GM21825 (cell line): Measurements from ENCODE around the gene THAP7.
"Not testable (repeated sequence)": the region's sequence is repeated elsewhere in the genome, so short reads cannot be mapped to it uniquely, and the experiment has no call there.

Experiments used
- ATAC-seq: cut with Tn5 transposase; IDR thresholded peaks from one replicate; pipeline ENCODE4 v1.9.1; 2021; ENCODE audit warnings: mild to moderate bottlenecking, moderate library complexity; ENCODE audit not compliant: unreplicated experiment

Gene THAP7, protein sequence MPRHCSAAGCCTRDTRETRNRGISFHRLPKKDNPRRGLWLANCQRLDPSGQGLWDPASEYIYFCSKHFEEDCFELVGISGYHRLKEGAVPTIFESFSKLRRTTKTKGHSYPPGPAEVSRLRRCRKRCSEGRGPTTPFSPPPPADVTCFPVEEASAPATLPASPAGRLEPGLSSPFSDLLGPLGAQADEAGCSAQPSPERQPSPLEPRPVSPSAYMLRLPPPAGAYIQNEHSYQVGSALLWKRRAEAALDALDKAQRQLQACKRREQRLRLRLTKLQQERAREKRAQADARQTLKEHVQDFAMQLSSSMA

DNA sequence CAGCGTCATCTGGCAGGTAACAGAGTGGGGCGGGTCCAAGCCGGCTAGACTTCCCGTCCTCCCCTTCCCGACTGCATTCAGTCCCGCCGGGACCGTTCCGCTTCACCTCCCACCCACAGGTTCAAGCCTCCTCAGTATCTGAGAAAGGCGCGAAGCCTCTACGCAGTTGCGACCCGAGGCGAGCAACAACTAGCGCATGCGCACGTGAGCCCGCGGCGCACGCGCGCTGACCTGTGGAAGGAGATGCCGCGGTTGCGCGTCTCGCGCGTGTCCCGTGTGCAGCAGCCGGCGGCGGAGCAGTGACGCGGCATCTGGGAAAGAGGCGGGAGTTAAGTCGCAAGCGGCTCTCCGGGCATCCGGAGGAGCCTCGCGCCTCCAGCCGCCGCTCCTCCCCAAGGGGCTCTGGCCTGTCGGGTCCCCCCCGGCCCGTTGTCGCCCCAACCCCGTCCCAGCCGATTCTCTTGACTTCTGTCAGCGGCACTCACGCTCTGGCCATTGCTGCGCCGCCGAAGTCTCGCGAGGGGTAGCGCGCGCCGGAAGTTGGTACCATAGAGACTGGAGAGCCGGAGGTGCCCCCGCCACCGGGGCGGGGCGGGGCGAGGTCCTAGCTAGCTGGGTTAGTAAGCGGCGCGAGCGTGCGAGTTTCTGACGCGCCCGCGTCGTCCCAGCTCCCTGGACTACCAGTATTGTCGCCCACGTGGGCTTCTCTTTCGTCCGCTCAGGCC, at the start of gene THAP7:
THAP7 (minus strand) TSS at position 518 of the 725 bp plus-strand sequence; CDS start at position 311, 207 bp downstream.
- peak; percentile 85 for ATAC-seq

DNA sequence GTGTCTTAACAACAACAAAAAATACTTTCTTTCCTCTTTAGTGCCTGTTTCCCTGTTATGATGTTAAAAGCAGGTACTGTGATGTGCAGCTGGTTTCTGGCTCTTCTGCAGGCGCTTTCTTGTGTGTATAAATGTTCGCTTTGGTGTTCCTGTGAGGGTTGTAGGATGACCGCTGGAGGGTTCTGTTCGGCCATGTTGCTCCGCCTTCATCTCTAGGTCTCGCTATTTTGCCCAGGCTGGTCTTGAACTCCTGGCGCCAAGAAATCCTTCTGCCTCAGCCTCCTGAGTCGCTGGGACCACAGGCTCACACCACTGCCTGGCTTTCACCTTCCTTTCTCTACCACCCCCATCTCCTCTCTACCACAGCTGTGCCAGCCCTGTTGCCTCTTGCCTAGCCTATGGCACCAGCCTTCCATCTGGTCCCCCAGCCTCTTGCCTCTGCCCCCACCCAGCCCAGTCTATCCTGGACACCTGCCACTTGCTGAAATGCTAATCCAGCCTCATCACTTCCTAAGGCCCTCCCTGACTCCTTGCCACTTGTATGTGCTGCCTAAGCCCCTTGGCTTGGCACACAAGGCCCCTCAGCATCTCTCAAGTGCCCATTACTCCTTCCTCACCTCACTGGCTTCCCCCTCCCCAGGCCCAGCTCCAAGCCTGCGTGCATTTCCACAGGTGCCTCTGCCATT, 49.4 kb upstream of the THAP7 start:
- ATAC-seq = no peak

DNA sequence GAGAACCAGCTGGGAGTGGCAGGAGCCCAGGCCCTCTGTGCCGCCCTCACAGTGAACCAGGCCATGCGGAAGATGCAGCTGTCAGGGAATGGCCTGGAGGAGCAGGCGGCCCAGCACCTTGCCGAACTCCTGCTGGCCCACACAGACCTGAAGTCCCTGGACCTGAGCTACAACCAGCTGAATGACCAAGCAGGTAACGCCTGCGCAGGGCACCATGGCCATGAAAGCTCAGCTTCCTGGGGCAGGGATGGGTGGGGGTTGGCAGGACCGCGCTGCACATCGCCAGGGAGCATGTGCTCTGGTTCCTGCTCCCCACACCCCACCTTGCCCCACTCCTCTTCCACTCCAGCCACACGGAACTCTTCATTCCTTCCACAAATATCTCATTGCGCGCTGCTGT, 47.0 kb upstream of the THAP7 start:
- not testable (repeated sequence) for ATAC-seq

DNA sequence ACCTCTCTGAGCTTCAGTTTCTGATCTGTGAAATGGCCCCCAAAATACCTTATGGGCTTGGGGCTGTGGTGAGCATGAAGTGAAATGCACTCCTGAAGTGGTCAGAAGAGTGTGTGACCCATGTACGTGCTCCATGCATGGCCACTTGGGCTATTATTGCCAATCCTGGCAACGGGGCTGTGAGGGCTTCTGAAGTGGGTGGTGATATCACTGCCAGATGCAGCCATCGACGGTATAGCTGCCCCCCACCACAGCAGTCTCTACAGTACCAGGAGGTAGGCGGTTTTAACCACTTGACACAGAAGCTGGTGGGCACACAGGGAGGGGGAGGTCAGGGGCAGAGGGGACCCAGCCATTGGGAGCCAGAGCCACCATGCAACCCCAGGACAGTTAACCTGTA, 46.5 kb upstream of the THAP7 start:
- not testable (repeated sequence) for ATAC-seq

DNA sequence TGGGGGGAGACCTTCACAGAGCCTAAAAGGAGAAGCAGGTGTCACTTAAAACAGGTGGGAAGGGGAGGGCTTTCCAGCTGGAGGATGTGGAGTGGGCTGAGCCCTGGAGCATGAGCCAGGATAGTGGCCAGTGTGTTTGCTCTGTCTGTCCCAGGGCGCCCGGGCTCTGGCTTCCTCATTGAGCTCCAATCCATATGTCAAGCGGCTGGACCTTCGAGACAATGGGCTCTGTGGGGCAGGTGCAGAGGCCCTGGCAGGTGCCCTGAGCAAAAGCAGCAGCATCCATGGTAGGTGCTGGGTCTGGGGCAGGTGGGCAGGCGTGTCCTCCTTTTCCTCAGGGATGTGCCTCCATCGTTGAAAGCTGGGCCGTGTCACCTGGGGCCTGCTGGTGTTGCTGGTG, 45.8 kb upstream of the THAP7 start:
- no peak for ATAC-seq

DNA sequence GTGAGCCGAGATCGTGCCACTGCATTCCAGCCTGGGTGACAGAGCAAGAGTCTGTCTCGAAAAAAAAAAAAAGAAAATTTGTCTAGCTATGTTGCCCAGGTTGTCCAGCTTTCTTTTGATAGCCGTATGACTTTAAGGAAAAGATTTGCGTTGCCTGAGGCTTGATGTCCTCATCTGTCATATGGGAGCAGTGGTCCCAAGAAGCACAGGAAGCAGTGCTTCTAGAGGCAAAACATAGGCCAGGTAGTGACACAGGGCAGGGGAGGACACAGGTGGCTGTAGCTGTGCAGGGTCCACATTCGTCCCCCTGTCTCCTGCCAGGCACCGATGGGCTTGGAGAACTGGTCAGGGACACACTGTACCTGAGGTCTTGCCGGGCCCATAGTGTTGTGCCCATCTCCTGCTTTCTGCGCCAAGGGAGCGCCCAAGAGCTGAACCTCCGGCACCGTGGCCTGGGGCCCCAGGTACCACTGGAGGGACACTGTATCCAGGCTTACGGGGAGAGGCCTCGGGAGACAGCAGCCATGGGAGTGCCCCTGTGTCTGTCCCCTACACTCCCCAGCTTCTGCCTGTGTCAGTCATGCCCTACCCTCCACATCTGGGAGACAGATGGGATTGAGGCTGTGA, 45.2 kb upstream of the THAP7 start:
- no peak for ATAC-seq

DNA sequence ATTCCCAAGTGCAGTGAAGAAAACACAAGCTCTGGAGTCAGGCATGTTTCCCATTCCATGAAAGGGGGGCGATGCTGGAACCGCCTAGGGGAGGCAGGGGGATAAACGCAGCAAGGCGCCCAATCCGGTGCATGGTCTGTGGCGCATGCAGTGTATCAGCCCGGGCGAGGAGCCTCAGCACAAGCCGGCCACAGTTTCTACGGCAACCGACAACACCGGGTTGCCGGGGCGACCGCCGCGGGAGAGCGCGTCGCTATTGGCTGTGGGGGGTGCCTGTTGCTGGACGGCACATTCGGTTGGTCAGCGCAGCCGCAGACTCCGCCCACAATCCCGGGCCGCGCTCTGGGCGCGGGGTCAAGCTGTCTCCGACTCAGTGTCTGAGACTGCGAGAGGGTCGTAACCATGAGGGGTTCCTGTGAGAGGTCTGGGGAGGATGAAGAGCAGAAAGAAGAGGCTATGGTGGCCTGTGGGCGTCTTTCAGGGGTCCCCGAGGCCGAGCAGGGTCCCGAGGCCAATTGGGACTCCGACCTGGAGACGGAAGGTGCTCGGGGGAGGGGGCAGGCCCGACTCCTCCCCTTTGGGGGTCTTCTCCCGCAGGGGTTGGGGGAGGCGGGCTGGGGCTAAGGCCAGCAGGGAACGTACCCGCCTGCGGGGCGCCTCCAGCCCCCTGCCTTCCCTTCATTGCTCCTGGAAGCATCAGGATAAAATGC, 43.8 kb upstream of the THAP7 start, which contains the start of gene LRRC74B:
LRRC74B (plus strand) TSS at position 362 of the 710 bp plus-strand sequence; CDS start at position 403, 41 bp downstream.
- peak; percentile 76 for ATAC-seq

DNA sequence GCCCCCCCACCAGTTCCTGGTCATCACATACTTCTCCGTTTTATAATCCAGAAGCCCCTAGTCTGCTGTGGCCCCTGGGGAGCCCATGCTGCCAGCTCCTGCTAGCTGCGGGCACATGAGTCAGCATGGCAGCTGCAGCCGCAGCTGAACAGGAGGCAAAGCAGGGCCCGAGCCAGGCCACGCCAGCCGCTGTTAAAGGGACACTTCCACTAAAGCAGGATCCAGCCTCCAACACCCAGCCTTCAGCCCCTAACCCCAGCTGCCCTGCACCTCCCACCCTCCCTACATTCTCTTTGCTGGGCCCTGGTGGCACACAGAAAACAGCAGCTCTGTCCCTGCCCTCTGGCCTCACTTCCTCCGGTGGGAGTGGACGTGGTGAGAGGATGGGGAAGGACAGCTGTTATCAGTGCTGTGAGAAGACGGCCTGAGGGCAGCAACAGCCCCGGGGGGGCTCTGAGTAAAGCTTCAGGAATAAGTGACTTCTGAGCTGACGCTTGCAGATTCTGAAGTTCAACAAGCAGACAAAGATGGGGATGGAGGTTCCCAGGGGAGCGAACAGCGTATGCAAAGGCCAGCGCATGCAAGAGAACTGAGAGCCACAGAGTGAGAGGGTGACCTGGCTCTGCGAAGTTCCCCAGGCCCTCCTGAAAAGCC, 43.1 kb upstream of the THAP7 start:
- no peak for ATAC-seq

DNA sequence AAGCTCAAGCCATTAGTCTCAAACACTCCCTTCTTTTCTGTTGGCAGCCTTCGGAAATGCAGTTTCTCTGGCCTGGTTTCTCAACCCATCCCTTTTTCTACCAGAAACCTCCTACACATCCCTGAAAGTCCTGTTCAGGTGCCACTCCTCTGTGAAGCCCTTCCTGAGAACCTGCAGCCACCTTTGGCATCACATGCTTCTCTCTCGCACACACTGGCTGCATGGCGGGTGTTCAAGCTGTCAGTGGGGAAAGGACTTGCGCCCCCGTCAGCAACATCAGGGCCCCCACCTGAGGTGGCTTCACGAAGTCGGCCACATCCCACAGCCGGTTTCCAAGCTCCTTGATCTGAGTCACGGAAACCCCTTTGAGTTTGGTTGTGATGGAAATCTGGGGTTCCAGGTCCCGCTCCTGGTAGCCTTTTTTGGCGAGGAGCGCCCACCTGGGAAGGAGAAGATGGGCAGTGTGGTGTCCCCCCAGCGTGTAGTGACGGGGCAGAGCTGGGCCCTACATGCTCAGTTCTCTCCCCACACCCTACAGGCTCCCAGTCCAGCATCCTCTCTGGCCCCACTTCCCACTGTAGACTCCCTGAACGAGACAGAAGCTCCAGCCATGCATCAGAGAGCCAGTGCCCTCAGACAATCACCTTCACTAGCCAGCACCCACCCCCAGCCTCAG, 42.1 kb upstream of the THAP7 start:
- ATAC-seq = no peak

DNA sequence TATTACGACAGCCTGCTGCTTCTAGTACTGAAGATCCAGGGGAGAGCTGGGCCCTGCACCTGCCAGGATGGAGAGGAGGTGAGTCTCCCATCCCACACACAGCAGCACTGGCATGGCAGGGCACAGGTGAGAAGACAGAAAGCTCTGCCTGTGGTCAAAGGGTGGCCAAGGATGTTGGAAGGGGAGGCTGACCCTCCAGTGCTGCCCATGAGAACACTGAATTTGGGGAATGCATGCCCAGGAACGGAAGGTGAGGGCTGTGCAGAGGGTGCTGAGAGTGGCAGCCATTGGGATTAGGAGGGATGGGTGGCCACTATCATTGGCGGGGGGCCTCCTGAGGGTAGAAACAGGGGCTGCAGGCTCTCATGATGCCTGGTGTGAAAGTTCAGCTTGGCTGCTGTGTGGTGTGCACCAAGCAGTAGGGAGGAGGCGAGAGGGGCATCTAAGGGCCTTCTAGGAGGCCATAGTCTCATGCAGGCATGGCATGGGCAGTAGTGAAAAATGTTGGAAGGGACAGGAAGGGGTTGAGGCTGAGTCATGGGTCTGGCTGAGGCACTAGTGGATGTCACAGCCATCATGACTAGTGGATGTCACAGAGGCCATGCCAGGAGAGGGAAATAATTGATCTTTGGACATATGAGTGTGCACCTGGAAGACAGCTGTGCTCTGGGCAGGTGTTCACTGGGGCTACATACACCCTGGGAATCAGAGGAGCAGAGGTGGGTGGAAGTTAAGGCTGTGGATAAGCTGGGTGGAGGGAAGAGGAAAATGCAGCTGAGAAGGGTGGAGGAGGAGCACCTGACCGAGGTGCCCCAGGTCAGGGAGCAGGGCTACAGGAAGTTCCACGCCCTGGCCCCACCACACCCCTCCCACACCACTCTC, 41.3 kb upstream of the THAP7 start:
- no peak for ATAC-seq

DNA sequence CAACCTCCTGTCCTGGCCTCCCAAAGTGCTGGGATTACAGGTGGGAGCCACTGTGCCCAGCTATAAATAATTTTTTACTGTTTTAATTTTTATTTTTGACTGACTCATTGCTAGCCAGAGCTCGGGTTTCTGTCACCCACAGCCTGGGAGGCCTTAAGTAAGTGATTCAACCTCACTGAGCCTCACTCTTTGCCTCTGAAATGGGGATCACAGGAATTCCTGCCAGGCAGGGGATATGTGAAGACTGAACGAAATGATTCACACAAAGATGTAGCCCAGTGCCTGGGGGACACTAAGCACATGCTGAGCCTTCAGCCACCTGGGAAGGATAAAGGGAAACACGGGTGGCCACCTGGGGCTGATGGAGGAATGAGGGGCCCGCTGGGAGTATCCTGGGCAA, 40.0 kb upstream of the THAP7 start:
- no peak for ATAC-seq

DNA sequence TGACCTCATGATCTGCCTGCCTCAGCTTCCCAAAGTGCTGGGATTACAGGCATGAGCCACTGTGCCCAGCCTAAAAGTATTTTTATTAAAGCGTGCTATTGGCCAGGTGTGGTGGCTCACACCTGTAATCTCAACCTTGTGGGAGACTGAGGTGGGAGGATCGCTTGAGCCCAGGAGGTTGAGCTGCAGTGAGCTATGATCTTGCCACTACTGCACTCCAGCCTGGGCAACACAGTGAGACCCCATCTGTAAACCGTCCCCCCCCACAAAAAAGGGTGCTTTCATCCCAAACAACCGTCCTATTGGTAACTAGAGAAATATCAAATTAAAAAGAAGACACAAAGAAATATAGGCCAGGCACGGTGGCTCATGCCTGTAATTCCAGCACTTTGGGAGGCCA, 37.2 kb upstream of the THAP7 start:
- ATAC-seq = not testable (repeated sequence)

DNA sequence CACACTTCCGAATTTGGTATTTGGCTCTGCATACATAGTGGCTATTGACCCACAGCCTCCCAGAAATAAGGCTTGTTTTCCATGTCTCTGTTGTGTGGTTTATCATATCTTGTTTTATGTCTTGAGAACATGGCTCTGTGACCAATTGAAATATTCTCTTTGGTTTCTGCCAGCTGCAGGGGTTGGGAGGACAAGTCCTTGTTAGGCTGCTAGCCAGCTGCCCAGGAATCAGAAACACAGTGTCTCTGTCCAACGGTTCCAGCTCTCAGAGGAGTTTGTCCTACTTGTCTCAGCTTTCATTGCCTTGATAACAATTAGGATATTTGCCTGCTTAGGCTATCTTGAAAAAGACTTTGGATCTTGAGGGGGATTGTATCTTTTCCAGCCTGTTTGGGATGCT, 36.5 kb upstream of the THAP7 start:
- no peak for ATAC-seq

DNA sequence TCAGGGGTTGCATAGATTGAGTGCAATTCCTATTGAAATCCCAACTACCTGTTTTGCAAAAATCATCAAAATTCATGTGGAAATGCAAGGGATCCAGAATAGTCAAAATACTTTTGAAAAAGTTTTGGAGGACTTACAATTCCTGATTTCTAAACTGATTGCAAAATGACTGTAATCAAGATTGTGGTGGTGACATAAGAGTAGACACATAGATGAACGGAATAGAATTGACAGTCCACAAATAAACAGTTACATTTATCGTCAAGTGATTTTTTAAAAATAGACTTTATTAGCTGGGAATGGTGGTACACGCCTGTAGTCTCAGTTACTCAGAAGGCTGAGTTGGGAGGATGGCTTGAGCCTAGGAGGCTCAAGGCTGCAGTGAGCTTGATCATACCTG, 33.1 kb upstream of the THAP7 start:
- no peak for ATAC-seq

DNA sequence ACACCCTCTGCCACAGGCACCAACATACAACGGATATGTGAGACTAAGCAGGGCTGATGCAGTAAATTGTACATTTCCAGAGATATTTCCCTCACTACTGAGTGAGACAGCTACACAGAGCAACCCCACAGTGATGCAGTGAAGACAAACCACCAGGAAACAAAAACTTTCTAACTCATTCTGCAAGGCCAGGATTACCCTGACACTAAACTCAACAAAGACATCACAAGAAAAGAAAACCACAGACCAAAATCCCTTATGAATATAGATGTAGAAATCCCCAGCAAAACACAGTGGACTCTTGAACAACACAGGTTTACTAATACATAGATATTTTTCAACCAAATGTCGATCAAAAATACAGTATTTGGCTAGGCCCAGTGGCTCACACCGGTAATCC, 32.0 kb upstream of the THAP7 start:
- ATAC-seq = no peak

DNA sequence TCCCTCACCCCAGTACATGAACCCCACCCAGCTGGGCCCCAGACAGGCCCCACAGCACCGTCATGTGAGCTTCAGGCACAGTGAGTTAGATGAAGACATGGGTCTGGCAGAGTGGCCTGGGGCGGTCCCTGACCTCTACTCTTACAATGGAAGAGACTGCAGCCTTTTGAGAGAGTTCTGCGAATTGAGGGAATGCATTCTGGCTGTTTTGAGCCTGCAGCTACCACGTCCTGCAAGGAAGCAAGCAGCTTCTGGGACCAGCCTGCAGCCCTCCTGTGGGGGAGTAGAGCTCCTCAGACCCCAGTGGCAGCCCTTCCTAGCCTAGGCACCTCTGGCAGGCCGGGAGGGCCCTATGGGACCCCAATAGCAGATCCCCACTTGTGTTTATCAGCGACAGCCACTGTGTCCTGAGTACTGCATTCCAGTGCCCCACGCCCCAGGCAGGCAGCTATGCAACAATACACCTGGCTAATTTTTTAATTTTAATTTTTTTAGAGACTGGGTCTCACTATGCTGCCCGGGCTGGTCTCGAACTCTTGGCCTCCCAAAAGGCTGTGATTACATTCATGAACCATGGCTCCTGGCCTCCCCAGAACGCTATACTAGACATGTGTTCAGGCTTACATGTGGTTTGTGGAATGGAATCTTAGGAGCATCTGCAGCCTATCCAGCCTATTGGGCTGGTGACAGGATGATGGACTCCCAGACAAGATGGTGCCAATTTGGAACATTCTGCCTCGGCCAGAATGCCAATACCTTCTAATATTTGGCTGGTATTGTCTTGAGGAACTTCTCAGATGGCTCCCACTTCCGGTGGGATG, 31.2 kb upstream of the THAP7 start:
- ATAC-seq = no peak

DNA sequence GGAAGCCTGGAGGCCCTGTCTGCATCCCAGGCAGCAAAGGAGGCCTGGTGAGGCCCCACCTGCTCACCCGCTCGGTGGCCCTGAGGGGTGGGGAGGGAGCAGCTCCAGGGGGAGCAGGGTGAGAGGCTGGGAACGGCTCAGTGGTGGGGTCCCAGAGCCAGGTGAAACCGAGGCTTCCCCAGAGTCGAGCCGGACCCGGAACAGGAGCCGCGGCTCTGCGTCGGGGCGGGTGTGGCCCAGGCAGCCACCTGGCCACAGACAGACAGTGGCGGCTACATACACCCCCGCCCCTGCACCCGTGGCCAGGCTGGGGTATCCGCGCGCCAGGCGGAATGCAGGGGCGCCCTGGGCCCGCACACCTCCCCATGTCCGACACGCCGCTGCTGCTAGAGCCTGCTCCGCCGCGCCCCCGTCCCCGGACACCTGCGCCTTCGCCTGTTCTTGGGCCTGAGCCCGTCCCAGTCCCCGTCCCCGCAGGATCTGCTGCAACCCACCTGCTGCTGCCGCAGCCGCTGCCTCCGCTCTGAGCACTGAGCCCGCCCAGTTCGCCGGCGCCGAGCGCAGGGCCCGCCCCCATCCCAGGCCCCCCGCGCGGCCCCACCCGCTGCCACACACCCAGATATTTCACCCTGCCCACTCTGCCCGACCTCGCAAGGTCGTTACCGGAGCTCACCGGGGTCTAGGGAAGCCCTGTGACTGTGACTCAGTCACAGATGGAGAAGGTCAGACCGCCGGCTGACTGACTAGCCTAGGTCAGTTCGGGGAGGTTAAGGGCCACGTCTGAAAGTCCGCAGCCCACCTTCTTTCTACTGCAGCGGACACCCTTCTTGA, 30.3 kb upstream of the THAP7 start, which contains the start of gene SLC7A4:
SLC7A4 (minus strand) TSS at position 525 of the 831 bp plus-strand sequence. CDS start 749 bp downstream, outside the sequence.
- no peak for ATAC-seq
